ACC112 (cell line): ENCODE measurements around the gene ARMC3.
"Not testable (repeated sequence)": the region's sequence is repeated elsewhere in the genome, so short reads cannot be mapped to it uniquely, and the experiment has no call there.

ENCODE experiments used
- H2AFZ ChIP-seq: fragments of 200-600 bp; sonication (generic); one replicate; pipeline ENCODE4 v1.6.0; 2017; ENCODE audit warnings: antibody characterized with exemption, low read length; ENCODE audit not compliant: unreplicated experiment
- H3K27ac ChIP-seq: fragments of 200-600 bp; sonication (generic); 2 replicates; pipeline ENCODE4 v1.5.1; 2014; ENCODE audit warnings: low read depth, mild to moderate bottlenecking, antibody characterized with exemption, low read length, moderate library complexity
- H3K27me3 ChIP-seq: fragments of 200-600 bp; sonication (generic); 2 replicates; pipeline ENCODE4 v1.6.1; 2014; ENCODE audit warnings: mild to moderate bottlenecking, antibody characterized with exemption, low read length, moderate library complexity, mixed read lengths; ENCODE audit not compliant: insufficient read depth
- H3K36me3 ChIP-seq: fragments of 200-600 bp; sonication (generic); 2 replicates; pipeline ENCODE4 v1.6.1; 2016; ENCODE audit warnings: mild to moderate bottlenecking, antibody characterized with exemption, low read length, moderate library complexity, mixed read lengths; ENCODE audit not compliant: insufficient read depth
- H3K4me1 ChIP-seq: fragments of 200-600 bp; sonication (generic); one replicate; pipeline ENCODE4 v1.6.1; 2016; ENCODE audit warnings: low read length, mixed read lengths; ENCODE audit not compliant: insufficient read depth, unreplicated experiment, control insufficient read depth
- H3K4me3 ChIP-seq: fragments of 200-600 bp; sonication (generic); 2 replicates; pipeline ENCODE4 v1.5.1; 2014; ENCODE audit warnings: mild to moderate bottlenecking, low read depth, low read length
- H3K79me2 ChIP-seq: fragments of 200-600 bp; sonication (generic); one replicate; pipeline ENCODE4 v1.6.0; 2016; ENCODE audit warnings: low read length; ENCODE audit not compliant: control insufficient read depth, unreplicated experiment, insufficient read depth

ARMC3 gene

GRCh38 chr10:22903694-22904093, 24.2 kb upstream of the ARMC3 start:
- Histone ChIP-seq H3K4me1 (no peaks in the 10 kb centered on the region), H3K4me3 (no peak overlapping the region), H3K79me2 (no peaks in the 10 kb centered on the region), H2AFZ (no peak overlapping the region), H3K36me3 (no peaks in the 10 kb centered on the region), H3K27me3 (no peaks in the 10 kb centered on the region), H3K27ac (no peak overlapping the region)

- H3K4me1 ChIP-seq: no peaks in the 10 kb centered on the region
- no peak overlapping the region for H3K4me3 ChIP-seq
- no peak overlapping the region for H2AFZ ChIP-seq
- H3K27me3 ChIP-seq: no peaks in the 10 kb centered on the region
- no peaks in the 10 kb centered on the region for H3K36me3 ChIP-seq
- H3K27ac ChIP-seq: no peak overlapping the region
- H3K79me2 ChIP-seq: no peaks in the 10 kb centered on the region
Observed at GRCh38 chr10:22906767-22907166, 21.1 kb upstream of the ARMC3 start.

- H3K4me3 ChIP-seq: no peak overlapping the region
- H3K27me3 ChIP-seq: no peaks in the 10 kb centered on the region
- H3K36me3 ChIP-seq: no peaks in the 10 kb centered on the region
- H3K79me2 ChIP-seq: no peaks in the 10 kb centered on the region
- no peak overlapping the region for H2AFZ ChIP-seq
- no peaks in the 10 kb centered on the region for H3K4me1 ChIP-seq
- H3K27ac ChIP-seq: no peak overlapping the region
Observed at GRCh38 chr10:22908837-22909236, 19.0 kb upstream of the ARMC3 start.

- not testable (repeated sequence) for H3K4me1 ChIP-seq, H2AFZ ChIP-seq, H3K27me3 ChIP-seq, H3K4me3 ChIP-seq, H3K79me2 ChIP-seq, H3K36me3 ChIP-seq, H3K27ac ChIP-seq
Observed at GRCh38 chr10:22909673-22910072, 18.2 kb upstream of the ARMC3 start.

- H3K79me2 ChIP-seq: no peaks in the 10 kb centered on the region
- H3K27ac ChIP-seq: no peak overlapping the region
- no peak overlapping the region for H3K4me3 ChIP-seq
- H3K27me3 ChIP-seq: no peaks in the 10 kb centered on the region
- no peaks in the 10 kb centered on the region for H3K4me1 ChIP-seq
- no peaks in the 10 kb centered on the region for H3K36me3 ChIP-seq
- no peak overlapping the region for H2AFZ ChIP-seq
Observed at GRCh38 chr10:22911067-22911466, 16.8 kb upstream of the ARMC3 start.

- no peak overlapping the region for H3K27ac ChIP-seq
- no peaks in the 10 kb centered on the region for H3K27me3 ChIP-seq
- no peaks in the 10 kb centered on the region for H3K4me1 ChIP-seq
- H3K4me3 ChIP-seq: no peak overlapping the region
- H3K36me3 ChIP-seq: no peaks in the 10 kb centered on the region
- no peak overlapping the region for H2AFZ ChIP-seq
- no peaks in the 10 kb centered on the region for H3K79me2 ChIP-seq
Observed at GRCh38 chr10:22911889-22912762, 15.7 kb upstream of the ARMC3 start.

- Histone ChIP-seq H3K4me1 (no peaks in the 10 kb centered on the region), H2AFZ (no peak overlapping the region), H3K27ac (no peak overlapping the region), H3K79me2 (no peaks in the 10 kb centered on the region), H3K36me3 (no peaks in the 10 kb centered on the region), H3K4me3 (no peak overlapping the region), H3K27me3 (peaks cover 1% of the 10 kb centered on the region; the same call in 1 of the 2 replicates)
Observed at GRCh38 chr10:22912763-22913384, 15.0 kb upstream of the ARMC3 start.

- no peaks in the 10 kb centered on the region for H3K36me3 ChIP-seq
- H3K4me1 ChIP-seq: no peaks in the 10 kb centered on the region
- no peaks in the 10 kb centered on the region for H3K79me2 ChIP-seq
Observed at GRCh38 chr10:22913474-22914092, 14.3 kb upstream of the ARMC3 start.

GRCh38 chr10:22915314-22915713, 12.5 kb upstream of the ARMC3 start:
- no peaks in the 10 kb centered on the region for H3K36me3 ChIP-seq
- H3K27me3 ChIP-seq: peaks cover 5% of the 10 kb centered on the region; the same call in 1 of the 2 replicates
- no peak overlapping the region for H3K27ac ChIP-seq
- H2AFZ ChIP-seq: no peak overlapping the region
- no peaks in the 10 kb centered on the region for H3K4me1 ChIP-seq
- H3K4me3 ChIP-seq: no peak overlapping the region
- no peaks in the 10 kb centered on the region for H3K79me2 ChIP-seq

More at GRCh38 chr10:22913474-22914092, 14.3 kb upstream of the ARMC3 start:
- H3K27me3 ChIP-seq: peaks cover 5% of the 10 kb centered on the region; the same call in 1 of the 2 replicates
- H3K4me3 ChIP-seq: no peak overlapping the region
- no peak overlapping the region for H3K27ac ChIP-seq
- no peak overlapping the region for H2AFZ ChIP-seq

GRCh38 chr10:22925088-22925487, 2.8 kb upstream of the ARMC3 start:
- Histone ChIP-seq H3K27me3 (peaks cover 32% of the 10 kb centered on the region), H3K4me1 (no peaks in the 10 kb centered on the region), H2AFZ (no peak overlapping the region), H3K36me3 (no peaks in the 10 kb centered on the region), H3K79me2 (no peaks in the 10 kb centered on the region), H3K4me3 (no peak overlapping the region), H3K27ac (no peak overlapping the region)
